Ishikawa (cell line): ENCODE measurements around the gene CROCC.

Experiments
- EP300 ChIP-seq: IDR thresholded peaks from 2 replicates; pipeline ENCODE4 v1.6.1; 2012; ENCODE audit warnings: borderline replicate concordance
- TEAD4 ChIP-seq: IDR thresholded peaks from 2 replicates; pipeline ENCODE4 v1.6.1; 2012
- USF1 ChIP-seq: IDR thresholded peaks from 2 replicates; pipeline ENCODE4 v1.6.1; 2012
- YY1 ChIP-seq: IDR thresholded peaks from 2 replicates; pipeline ENCODE4 v1.6.1; 2012; ENCODE audit warnings: low read depth
- TF ChIP-seq, protein P1 (sequence below): IDR thresholded peaks from 2 replicates; pipeline ENCODE4 v1.6.1; 2012; ENCODE audit warnings: low read depth, mild to moderate bottlenecking

DNA sequence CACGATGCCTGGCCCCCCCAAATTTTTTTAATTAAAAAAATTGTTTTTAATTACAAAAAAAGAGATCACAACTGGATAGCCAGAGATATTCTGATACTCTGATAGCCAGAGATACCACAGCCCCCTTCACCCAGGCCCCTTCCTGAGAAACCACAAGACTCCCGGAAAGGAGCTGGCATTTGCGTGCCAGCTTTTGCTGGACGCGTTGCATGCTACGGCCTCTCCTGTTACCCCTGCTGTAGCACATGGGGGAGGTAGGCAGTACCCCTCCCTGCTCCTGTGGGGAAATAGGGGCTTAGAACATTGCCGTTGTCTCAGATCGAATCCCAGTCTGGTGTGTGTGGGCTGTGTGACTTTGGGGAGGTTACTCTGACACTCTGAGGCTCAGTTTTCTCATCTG lies 36.0 kb downstream of the CROCC start:
- TF ChIP-seq, protein P1, sequence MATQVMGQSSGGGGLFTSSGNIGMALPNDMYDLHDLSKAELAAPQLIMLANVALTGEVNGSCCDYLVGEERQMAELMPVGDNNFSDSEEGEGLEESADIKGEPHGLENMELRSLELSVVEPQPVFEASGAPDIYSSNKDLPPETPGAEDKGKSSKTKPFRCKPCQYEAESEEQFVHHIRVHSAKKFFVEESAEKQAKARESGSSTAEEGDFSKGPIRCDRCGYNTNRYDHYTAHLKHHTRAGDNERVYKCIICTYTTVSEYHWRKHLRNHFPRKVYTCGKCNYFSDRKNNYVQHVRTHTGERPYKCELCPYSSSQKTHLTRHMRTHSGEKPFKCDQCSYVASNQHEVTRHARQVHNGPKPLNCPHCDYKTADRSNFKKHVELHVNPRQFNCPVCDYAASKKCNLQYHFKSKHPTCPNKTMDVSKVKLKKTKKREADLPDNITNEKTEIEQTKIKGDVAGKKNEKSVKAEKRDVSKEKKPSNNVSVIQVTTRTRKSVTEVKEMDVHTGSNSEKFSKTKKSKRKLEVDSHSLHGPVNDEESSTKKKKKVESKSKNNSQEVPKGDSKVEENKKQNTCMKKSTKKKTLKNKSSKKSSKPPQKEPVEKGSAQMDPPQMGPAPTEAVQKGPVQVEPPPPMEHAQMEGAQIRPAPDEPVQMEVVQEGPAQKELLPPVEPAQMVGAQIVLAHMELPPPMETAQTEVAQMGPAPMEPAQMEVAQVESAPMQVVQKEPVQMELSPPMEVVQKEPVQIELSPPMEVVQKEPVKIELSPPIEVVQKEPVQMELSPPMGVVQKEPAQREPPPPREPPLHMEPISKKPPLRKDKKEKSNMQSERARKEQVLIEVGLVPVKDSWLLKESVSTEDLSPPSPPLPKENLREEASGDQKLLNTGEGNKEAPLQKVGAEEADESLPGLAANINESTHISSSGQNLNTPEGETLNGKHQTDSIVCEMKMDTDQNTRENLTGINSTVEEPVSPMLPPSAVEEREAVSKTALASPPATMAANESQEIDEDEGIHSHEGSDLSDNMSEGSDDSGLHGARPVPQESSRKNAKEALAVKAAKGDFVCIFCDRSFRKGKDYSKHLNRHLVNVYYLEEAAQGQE: no peak
- TF ChIP-seq TEAD4 (no peak), EP300 (no peak), YY1 (no peak), USF1 (no peak)
